Measurements from ENCODE around the gene PRAMEF17.
"Not testable (repeated sequence)": the region's sequence is repeated elsewhere in the genome, so short reads cannot be mapped to it uniquely, and the experiment has no call there.

Gene PRAMEF17

GRCh38 chr1:13407811-13408210 lies 18.4 kb downstream of the PRAMEF17 start:
- no peak for TF ChIP-seq CTCF (IDR thresholded peaks at IDR 0.05; ENCODE audit: low read depth, low read length, missing control alignments)
- DNase-seq (ENCODE audit: extremely low read depth, low read depth), result no peak
- H3K4me3 ChIP-seq (replicated peaks; ENCODE audit: low read depth, low read length), result no peak overlapping the region

GRCh38 chr1:13410150-13410549 lies 20.7 kb downstream of the PRAMEF17 start, which contains the start of gene PRAMEF20:
TSS of gene PRAMEF20 (plus strand) at chr1:13410450. CDS start at chr1:13416355, 5,905 bp downstream.
- DNase-seq (ENCODE audit: extremely low read depth, low read depth); H3K4me3 ChIP-seq (replicated peaks; ENCODE audit: low read depth, low read length): not testable (repeated sequence)

DNA sequence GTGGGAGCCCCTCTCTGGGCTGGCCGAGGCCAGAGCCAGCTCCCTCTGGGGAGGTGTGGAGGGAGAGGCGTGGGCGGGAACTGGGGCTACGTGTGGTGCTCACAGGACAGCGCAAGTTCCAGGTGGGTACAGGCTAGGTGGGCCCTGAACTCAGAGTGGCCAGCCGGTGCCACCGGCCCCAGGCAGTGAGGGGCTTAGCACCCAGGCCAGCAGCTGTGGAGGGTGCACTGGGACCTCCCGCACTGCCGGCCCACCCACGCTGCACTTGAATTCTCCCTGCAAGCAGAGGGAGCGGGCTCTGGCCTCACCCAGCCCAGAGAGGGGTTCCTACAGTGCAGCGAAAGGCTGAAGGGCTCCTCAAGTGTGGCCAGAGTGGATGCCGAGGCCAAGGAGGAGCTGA lies 41.1 kb downstream of the PRAMEF17 start:
- TF ChIP-seq CTCF (IDR thresholded peaks at IDR 0.05; ENCODE audit: low read depth, low read length, missing control alignments), result no peak
- DNase-seq (ENCODE audit: extremely low read depth, low read depth), result no peak

GRCh38 chr1:13432251-13432650 lies 42.8 kb downstream of the PRAMEF17 start:
- no peak for DNase-seq (ENCODE audit: extremely low read depth, low read depth)

More for the DNA sequence above, 41.1 kb downstream of the PRAMEF17 start:
- H3K4me3 ChIP-seq (replicated peaks; ENCODE audit: low read depth, low read length), result no peak overlapping the region

GRCh38 chr1:13433694-13434358 lies 44.4 kb downstream of the PRAMEF17 start:
- DNase-seq (ENCODE audit: extremely low read depth, low read depth); H3K4me3 ChIP-seq (replicated peaks; ENCODE audit: low read depth, low read length): not testable (repeated sequence)

More at GRCh38 chr1:13432251-13432650, 42.8 kb downstream of the PRAMEF17 start:
- TF ChIP-seq CTCF (IDR thresholded peaks at IDR 0.05; ENCODE audit: low read depth, low read length, missing control alignments), result no peak
- H3K4me3 ChIP-seq (replicated peaks; ENCODE audit: low read depth, low read length), result no peak overlapping the region

DNA sequence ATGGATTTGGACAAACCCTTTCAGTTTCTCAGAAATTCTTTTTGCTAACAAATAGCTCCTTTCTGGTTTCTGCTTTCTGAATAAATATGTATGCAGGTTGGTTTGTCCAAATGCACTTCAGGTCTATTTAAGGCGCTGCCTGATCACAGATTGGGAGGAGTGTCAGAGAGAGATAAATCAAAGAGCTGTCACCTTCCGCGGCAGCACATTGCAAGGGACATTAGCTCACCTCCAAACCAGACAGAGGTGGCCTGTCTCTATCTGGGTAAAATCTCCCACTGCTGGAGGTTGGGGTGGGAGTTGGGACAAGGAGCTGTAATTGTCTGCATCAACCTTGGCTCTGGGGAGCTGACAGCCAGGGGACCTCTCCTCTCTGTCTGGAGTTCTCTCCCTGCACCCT lies 46.0 kb downstream of the PRAMEF17 start:
- no peak for DNase-seq (ENCODE audit: extremely low read depth, low read depth)
- TF ChIP-seq CTCF (IDR thresholded peaks at IDR 0.05; ENCODE audit: low read depth, low read length, missing control alignments), result no peak
- H3K4me3 ChIP-seq (replicated peaks; ENCODE audit: low read depth, low read length), result no peak overlapping the region

DNA sequence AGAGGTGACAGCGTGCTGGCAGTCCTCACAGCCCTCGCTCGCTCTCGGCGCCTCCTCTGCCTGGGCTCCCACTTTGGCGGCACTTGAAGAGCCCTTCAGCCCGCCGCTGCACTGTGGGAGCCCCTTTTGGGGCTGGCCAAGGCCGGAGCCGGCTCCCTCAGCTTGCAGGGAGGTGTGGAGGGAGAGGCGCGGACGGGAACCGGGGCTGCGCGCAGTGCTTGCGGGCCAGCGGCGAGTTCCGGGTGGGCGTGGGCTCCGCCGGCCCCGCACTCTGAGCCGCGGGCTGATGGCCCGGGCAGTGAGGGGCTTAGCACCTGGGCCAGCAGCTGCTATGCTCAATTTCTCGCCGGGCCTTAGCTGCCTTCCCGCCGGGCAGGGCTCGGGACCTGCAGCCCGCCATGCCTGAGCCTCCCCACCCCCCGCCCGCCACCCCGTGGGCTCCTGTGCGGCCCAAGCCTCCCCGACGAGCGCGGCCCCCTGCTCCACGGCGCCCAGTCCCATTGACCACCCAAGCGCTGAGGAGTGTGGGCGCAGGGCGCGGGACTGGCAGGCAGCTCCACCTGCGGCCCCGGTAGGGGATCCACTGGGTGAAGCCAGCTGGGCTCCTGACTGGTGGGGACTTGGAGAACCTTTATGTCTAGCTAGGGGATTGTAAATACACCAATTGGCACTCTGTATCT lies 49.8 kb downstream of the PRAMEF17 start:
- H3K4me3 ChIP-seq (replicated peaks; ENCODE audit: low read depth, low read length); DNase-seq (ENCODE audit: extremely low read depth, low read depth): not testable (repeated sequence)

Measured in HFF-Myc (cell line).